Measurements from ENCODE around the gene TSPO2. TPM values are rescaled to one million over a fixed set of nuclear protein-coding genes. Genes with fewer than 3 reads are reported as not detected.

The TSPO2 gene
- total RNA-seq, 1 experiment from 2014 or later, result not detected

DNA sequence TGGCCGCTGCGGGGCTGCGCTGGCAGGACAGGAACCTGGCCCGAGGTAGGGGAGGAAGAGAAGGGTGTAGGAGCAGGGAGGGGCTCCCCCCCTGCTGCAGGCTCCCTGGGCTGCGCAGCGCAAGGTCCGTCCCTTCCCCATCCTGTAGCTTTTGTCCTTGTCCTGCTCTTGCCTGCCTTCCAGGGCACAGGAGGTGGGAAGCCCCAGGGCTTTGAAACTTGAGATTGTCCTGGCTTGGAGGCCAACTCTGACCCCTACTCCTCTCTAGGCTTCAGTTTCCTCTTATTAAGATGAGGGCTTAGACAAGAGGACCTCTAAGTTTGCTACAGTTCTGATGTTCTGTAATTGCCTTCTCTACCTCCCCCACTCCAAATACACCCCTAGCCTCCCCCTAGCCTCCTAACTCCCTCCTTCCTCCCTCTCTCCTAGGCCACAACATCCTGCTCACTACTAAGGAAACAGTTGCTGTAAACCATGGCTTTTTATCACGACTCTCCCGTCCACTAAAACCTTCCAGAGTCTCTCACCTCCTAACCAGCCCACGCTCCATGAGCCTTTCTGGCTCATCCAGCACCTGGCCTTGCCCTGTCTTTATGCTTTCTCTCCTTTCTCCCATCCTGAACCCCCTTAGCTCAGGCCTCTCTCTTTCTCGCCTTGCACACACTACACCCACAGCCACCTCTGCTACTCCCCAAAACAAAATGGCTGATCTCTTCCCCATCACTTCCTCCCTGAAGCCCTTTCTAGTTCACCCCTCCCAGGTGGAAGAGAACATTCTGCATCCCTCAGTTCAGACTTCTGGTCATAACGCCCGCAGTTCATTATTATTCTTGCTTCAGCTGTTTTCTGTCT is 13.5 kb upstream of the TSPO2 start:
- Histone ChIP-seq H3K4me1 (ENCODE audit: insufficient read depth, low read length, poor library complexity, severe bottlenecking) (no peaks in the 10 kb centered on the region), H3K36me3 (ENCODE audit: insufficient read depth, low read length, poor library complexity, severe bottlenecking) (no peaks in the 10 kb centered on the region), H3K4me3 (ENCODE audit: low read depth, low read length, poor library complexity, severe bottlenecking) (peak overlapping the region; percentile 31), H3K9me3 (ENCODE audit: low read depth, low read length, poor library complexity, severe bottlenecking) (no peaks in the 10 kb centered on the region), H3K27ac (ENCODE audit: low read depth, low read length, poor library complexity, severe bottlenecking) (no peak overlapping the region), H3K27me3 (replicated peaks; ENCODE audit: insufficient read depth, low read depth, low read length, poor library complexity) (no peaks in the 10 kb centered on the region)
- DNase-seq (ENCODE audit: low spot score), result no peak
- intact Hi-C loops (cut with micrococcal nuclease; ENCODE audit: unreplicated experiment), result loop anchor here (5.0 to 10.0 kb wide), 2 partner anchors 714 to 1666 kb away; no protein-coding TSS in a partner anchor
- BruUV-seq (replicated peaks), result no TSS peak
- ChIA-PET CTCF (interaction anchor here (0.5 to 1.6 kb wide), 5 partner anchors 10 to 1666 kb away, joined by 3 to 12 read pairs (median 4); no protein-coding TSS in a partner anchor), POLR2A (ENCODE audit: low non-redundant PET) (no interaction called here)
- TF ChIP-seq EZH2 (IDR thresholded peaks at IDR 0.05; ENCODE audit: borderline replicate concordance, low read depth, low read length, poor library complexity, severe bottlenecking), result no peak
- TF ChIP-seq CTCF (conservative IDR thresholded peaks at IDR 0.05; ENCODE audit: low read depth, low read length), result no peak

- H3K27ac ChIP-seq (ENCODE audit: low read depth, low read length, poor library complexity, severe bottlenecking), result no peak overlapping the region
- H3K4me1 ChIP-seq (ENCODE audit: insufficient read depth, low read length, poor library complexity, severe bottlenecking), result no peaks in the 10 kb centered on the region
- no peaks in the 10 kb centered on the region for H3K9me3 ChIP-seq (ENCODE audit: low read depth, low read length, poor library complexity, severe bottlenecking)
- no peaks in the 10 kb centered on the region for H3K27me3 ChIP-seq (replicated peaks; ENCODE audit: insufficient read depth, low read depth, low read length, poor library complexity)
- no peaks in the 10 kb centered on the region for H3K36me3 ChIP-seq (ENCODE audit: insufficient read depth, low read length, poor library complexity, severe bottlenecking)
- ChIA-PET POLR2A (ENCODE audit: low non-redundant PET) (no interaction called here), CTCF (no interaction called here)
- no peak overlapping the region for H3K4me3 ChIP-seq (ENCODE audit: low read depth, low read length, poor library complexity, severe bottlenecking)
- BruUV-seq (replicated peaks), result no TSS peak
- intact Hi-C loops (cut with micrococcal nuclease; ENCODE audit: unreplicated experiment), result no loop called here
- DNase-seq (ENCODE audit: low spot score), result no peak
- TF ChIP-seq EZH2 (IDR thresholded peaks at IDR 0.05; ENCODE audit: borderline replicate concordance, low read depth, low read length, poor library complexity, severe bottlenecking), result no peak
These were observed 9.4 kb upstream of the TSPO2 start for GRCh38 chr6:41032830-41033229.

DNA sequence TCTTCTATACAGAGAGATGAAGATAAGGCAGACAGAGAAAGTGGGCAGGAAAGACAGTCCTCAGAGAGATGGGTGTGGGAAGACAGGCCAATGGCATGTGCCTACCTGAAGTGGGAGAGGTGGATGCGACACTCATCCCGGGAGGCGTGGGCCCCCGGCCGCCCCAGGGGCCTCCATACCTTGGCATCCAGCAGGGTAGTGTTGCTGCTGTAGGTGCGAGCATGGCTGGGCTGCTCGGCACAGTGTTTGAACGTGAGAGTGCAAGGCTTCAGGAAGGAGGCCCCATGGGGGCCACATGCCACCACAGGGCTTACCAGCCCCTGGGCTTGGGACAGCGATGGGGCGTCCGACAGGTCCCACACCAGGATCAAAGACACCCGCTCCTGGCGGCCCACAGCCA is 8.5 kb upstream of the TSPO2 start:
- CTCF ChIA-PET, result no interaction called here
- BruUV-seq (replicated peaks), result no TSS peak

More for the DNA sequence above, 8.5 kb upstream of the TSPO2 start:
- Histone ChIP-seq H3K9me3 (ENCODE audit: low read depth, low read length, poor library complexity, severe bottlenecking) (no peaks in the 10 kb centered on the region), H3K27me3 (replicated peaks; ENCODE audit: insufficient read depth, low read depth, low read length, poor library complexity) (no peaks in the 10 kb centered on the region), H3K4me1 (ENCODE audit: insufficient read depth, low read length, poor library complexity, severe bottlenecking) (no peaks in the 10 kb centered on the region), H3K27ac (ENCODE audit: low read depth, low read length, poor library complexity, severe bottlenecking) (no peak overlapping the region), H3K4me3 (ENCODE audit: low read depth, low read length, poor library complexity, severe bottlenecking) (no peak overlapping the region), H3K36me3 (ENCODE audit: insufficient read depth, low read length, poor library complexity, severe bottlenecking) (no peaks in the 10 kb centered on the region)
- TF ChIP-seq CTCF (conservative IDR thresholded peaks at IDR 0.05; ENCODE audit: low read depth, low read length) (no peak), EZH2 (IDR thresholded peaks at IDR 0.05; ENCODE audit: borderline replicate concordance, low read depth, low read length, poor library complexity, severe bottlenecking) (no peak)
- no peak for DNase-seq (ENCODE audit: low spot score)
- POLR2A ChIA-PET (ENCODE audit: low non-redundant PET), result no interaction called here
- intact Hi-C loops (cut with micrococcal nuclease; ENCODE audit: unreplicated experiment), result no loop called here
